ENCODE results near the gene ENTHD1.

The ENTHD1 gene

GRCh38 chr22:39728236-39728860 lies 165.2 kb downstream of the ENTHD1 start:
- no peak for DNase-seq

- no peak for DNase-seq
These were observed 166.0 kb downstream of the ENTHD1 start for GRCh38 chr22:39727541-39727940.

DNA sequence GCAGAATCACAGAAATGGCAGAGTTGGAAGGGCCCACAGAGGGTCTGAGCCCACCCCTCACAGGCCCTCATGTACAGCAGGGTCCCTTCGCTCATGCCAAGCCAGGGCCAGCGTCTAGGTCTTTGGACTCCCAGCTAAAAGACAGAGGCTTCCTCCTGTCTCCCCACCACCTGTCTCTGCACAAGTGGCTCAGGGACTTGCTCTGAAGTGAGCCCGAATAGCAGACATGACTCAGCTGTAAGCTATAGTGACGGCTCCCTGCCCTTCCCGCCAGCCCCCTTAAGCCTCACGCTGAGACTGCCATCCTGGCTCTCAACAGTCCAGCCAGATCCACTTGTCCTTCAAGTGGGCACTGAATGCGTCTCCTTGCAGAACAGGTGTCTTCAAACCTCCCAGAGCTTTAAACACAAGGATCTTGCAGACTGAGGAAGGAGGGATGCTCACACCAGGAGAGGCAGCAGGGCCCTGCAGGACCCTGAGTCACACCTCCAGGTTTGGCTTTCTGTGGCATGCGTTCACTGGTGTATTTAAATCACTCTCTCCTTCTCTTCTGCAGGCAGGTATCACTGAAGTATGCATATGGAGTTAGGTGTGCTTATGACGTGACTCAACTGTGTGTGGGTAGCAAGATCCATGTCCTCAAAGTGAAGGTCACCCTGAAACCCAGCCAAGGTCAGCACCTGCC lies 168.1 kb downstream of the ENTHD1 start:
- DNase-seq = no peak

- DNase-seq = no peak
These were observed 168.7 kb downstream of the ENTHD1 start for GRCh38 chr22:39724857-39725256.

- no peak for DNase-seq
These were observed 169.2 kb downstream of the ENTHD1 start for GRCh38 chr22:39724390-39724789.

DNA sequence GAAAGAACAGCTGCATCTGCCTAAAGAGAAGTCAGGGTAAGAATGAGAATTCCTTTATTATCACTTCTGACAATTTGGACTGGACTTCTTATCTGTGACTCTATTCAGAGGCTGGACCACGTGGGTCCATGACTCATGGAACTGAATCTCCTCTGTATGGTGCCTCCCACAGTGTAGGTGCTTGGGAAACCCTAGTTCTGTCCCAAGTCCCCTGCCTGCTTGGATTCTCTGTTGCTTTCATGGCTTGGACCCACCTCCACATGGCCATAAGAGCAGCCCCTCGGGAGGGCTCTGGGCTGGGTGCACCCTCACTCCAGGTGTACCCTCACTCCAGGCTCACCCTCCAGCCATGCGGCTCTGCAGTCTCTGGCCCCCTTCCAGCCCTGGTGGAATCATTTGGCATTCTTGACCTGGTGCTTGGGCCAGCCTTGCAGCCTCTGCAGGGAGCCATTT lies 169.6 kb downstream of the ENTHD1 start:
- no peak for DNase-seq

- no peak for DNase-seq
These were observed 170.1 kb downstream of the ENTHD1 start for GRCh38 chr22:39723463-39723862.

DNA sequence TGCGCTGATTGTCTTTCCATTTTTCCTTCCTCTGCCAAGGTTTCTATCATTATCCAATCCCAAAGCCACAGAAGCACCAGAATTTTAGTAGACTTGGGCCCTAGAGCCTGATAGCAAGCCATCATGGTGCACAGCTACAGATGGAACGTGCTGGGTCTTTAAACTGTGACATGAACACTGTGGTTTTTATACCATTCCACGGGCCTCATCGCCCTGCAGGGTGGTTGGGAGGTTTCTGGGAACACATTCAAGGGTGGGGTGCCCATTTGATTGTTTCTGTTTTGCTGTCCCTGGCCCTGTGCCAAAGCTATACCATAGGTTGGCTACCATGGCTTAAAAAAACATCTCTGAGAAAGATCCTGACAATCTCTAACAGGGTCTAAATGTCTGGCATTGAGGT lies 171.1 kb downstream of the ENTHD1 start:
- DNase-seq = no peak

- no peak for DNase-seq
These were observed 171.6 kb downstream of the ENTHD1 start for GRCh38 chr22:39722032-39722325.

DNA sequence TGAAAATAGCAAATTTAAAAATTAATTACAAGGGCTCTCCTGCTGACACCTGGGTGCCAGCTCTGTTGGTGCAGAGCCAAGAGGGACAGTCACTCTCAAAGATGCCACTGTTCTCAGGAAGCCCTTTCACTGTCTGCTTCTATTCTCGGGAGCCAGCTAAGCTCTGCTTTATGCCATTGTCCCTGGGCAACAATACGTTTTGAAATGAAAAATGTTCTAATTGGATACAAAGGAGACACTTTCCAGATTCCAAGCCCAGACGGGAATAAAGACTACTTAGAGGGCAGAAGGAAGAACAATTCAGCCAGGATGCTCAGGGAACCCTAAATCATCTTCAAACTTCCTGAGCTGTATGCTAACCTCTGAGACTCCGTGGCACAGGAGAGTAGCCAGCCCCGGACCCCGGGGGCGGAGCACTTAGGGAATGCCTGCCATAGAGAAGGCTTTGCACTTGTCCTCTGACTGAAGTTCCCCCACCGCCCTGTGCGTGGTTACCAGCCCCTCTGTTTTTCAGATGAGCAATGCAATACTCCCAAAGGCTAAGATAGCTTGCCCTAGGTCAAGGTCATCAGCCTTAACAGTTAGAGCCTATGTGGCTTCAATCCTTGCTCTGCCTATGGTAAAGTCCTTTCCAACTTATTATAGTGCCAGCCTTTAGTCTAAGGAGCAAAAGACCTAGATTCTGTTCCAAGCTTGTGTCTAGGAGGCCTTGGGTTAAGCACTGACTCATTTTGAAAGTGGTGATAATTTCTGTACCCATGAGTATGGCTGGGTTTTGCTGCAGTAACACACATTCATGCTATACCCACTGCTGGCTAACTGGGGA lies 172.1 kb downstream of the ENTHD1 start:
- no peak for DNase-seq

DNA sequence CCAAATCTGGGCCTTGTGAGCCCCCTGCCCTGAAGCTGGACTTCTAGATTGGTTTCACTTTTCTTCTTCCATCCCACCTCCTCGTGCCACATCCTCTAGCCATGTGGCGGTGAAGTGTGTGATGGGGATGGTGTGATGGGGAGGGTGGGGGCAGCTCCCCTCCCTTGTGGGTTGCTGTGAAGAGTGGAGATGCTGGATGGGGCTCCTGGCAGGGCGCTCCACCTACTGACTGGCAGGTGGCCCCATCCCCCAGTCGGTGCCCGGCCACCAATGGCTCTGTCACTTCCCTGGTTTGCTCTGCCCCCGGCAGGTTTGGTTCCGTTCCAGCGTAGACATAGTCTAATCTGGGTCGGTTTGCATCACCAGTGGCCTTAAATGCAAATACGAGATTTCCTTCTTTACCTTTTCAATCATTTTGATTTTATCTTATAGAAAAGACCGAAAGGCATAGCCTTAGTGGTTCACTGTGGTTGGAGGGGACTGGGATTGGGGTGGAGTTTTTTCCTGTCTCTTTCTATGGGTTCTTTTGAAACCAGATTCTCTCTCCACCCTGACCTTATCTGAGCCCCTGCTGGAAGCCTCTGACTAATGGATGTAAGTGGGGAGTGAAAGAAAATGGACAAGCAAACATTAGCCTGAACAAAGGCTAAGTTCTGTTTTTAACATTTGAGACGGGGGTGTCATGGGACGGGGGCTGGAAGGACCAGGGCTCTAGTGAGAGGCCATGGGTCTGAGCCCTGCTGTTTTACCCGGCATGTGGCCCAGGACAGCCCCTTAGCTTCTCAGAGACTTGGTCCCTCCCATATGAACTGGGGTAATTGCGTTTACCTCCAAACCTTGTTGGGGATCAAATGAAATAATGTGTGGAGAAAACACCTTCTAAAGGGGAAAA lies 173.8 kb downstream of the ENTHD1 start:
- DNase-seq = no peak

DNA sequence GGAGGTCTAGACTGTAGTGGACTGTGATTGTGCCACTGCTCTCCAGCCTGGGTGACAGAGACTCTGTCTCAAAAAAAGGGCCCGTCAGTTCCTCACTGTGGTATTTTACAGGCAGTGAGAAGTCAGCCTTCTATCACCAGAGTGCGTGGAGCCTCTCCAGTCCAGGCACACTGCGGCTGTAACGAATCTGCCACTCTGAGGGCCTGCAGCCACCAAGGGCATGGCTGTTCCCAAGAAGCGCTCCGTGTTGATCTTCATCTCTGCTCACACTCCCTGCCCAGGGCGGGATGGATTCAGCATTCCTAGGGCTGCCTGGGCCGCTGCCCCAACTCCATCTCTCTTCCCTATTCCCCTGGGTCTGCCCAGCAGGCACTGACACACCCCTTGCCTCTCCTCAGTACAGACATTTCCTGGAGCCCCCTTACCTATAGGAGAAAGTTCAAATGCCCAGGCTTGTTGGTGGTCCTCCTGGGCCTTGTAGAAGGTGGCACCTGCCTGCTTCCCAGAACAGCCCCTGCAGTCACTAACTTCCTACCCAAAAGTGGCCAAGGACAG lies 174.6 kb downstream of the ENTHD1 start:
- DNase-seq = no peak

DNA sequence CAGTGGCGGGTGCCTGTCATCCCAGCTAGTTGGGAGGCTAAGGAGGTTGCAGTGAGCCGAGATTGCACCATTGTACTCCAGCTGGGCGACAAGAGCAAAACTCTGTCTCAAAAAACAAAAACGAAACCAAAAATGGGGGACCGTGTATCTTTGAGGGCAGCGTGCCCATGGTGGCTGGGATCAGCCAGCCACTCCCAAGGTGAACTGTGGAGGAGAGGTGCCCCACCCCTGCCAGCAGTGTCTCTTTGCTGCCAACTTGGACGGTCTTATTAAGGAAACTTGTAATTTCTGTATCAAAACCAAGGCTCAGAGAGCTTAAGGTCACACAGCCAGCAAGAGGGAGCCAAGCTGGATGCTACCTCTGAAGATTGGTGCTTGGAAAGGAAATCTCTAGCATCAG lies 175.4 kb downstream of the ENTHD1 start:
- no peak for DNase-seq

DNA sequence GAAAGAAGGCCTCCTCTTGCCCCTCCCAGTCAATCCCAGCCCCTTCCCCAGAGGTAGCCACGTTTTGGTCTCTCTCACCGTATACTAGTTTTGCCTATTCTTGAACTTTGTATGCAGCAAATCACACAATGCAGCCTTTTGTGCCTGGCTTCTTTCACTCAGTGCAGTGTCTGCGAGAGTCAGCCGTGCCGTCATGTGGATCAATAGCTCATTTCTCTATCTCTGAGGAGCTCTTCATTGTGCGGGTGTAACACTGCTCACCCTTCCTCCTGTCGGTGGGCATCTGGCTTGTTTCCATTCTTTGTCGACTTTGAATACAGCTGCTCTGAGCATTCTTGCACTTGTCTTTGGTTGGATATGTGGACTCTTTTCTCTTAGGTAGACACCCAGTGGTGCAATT lies 176.5 kb downstream of the ENTHD1 start:
- no peak for DNase-seq

- no peak for DNase-seq
These were observed 177.0 kb downstream of the ENTHD1 start for GRCh38 chr22:39716534-39716933.

DNA sequence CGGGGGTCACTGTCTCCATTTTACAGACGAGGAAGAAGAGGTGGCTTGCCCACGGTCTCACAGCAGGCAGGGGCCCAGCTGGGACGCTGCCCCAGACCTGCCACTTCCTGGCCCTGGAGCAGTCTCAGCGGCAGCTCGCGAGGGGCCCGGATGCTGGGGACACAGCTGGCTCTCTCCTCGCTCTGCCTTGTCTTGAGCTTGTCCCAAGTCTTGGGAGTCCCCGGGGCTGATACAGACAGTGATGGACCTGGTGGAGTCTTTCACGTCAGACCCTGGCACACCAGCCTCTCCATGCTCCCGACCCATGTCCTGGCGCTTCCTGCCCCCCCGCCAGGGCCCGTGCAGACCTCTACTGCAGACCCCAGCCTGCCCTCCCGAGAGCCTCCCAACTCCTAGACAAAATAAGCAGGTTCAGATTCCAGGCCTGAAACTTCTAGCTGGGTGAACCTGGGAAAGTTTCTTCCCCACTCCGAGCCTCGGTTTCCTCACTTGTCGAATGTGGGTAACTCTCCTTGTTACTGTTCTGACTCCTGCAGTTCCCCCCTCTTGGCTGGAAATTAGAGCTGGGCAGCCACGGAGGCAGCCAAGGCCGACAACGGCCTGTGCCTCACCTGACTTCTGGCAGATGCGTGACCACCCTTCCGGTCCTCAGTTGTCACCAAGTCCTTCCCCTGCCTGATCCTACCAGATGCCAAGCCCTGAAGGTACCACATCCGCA lies 177.6 kb downstream of the ENTHD1 start:
- DNase-seq = no peak

DNA sequence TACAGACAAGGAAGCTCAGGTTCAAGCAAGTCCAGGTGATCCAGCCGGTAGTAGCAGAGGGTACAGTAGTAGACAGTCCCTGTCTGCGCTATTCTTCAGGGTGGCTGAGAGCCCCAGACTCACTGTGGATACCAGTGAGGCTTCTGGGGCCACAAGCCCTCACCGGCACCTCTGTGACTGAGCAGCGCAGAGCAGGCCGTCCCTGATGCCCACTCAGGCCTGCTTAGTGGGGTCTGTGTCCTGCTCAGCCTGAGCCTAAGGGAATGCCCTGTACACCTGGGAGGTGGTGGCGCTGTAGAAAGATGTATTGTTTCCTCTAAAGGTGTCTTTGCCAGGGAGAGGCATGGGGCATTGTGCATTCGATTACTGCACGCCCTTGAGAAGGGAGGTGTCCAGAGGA lies 179.2 kb downstream of the ENTHD1 start:
- no peak for DNase-seq

DNA sequence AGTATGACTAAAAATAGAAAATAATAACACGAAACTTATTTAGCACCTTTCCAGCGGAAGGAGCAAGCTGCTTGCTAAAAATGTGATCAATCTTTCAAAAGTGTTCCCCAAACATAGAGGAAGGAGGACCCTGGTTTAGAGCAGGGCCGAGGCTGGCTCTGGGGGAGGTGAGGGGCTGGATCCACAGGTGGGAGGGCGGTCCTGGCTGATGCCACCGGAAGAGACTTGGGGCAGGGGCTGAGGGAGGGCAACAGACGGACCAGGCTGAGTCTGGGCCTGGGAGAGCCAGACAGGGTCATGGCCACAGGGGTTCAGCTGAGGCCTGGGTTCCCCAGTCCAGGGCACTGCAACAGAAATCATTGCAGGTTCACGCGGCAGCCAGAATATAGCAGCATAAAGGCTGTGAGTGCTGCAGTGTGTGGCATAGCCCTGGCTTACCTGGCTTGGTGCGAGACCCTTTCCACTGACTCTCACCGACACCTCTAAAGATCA lies 179.7 kb downstream of the ENTHD1 start:
- DNase-seq = no peak

GRCh38 chr22:39712751-39713525 lies 180.6 kb downstream of the ENTHD1 start:
- DNase-seq = no peak

DNA sequence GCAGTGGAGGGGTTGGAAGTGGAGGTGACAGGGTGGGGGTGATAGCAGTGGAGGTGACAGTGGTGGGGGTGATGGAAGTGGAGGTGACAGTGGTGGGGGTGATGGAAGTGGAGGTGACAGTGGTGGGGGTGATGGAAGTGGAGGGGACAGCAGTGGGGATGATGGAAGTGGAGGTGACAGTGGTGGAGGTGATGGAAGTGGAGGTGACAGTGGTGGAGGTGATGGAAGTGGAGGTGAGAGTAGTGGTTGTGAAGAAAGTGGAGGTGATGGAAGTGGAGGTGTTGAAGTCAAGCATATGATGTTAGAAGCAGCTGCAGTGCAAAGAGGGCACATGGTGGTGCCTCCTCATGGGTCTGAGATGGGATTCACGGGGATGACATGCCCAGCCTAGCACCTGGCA lies 181.5 kb downstream of the ENTHD1 start:
- no peak for DNase-seq
